ENCODE results near the gene KRTAP20-4.

KRTAP20-4 gene

DNA sequence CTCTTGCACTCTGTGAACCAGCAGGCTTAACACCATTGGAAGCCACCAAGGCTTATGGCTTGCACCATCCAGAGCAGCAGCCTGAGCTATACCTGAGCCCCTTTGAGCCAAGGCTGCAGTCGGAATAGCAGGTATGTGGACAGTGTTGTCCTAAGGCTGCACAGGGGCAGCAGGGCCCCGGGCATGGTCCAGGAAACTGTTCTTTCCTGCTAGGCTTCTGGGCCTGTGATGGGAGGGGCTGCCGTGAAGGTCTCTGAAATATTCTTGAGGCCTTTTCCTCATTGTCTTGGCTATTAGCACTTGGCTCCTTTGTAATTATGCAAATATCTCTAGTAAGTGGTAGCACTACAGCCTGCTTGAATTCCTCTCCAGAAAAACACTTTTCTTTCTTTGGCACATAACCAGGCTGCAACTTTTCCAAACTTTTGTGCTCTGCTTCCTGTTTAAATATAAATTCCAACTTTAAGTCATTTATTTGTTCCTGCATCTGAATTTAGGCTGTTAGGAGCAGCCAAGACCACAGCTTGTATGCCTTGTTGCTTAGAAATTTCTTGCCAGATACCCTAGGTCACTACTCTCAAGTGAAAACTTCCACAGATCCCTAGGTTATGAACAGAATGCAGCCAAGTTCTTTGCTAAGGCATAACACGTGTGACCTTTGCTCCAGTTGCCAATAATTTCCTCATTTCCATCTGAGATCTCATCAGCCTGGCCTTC is 5.2 kb downstream of the KRTAP20-4 start:
- H3K9ac ChIP-seq (ENCODE audit: low read length): no peak overlapping the region
- 0 out of 2 replicates have a peak, but pooled peaks cover 1% of the 10 kb centered on the region for H3K9me3 ChIP-seq (ENCODE audit: insufficient read depth, low read length)
- H3K4me2 ChIP-seq (ENCODE audit: low read length): no peak overlapping the region
- no peaks in the 10 kb centered on the region for H3K27me3 ChIP-seq (ENCODE audit: low read depth, low read length)
- no peak overlapping the region for H3K27ac ChIP-seq (ENCODE audit: low read length)
- H2AFZ ChIP-seq (ENCODE audit: low read depth, low read length): no peak overlapping the region
- no peaks in the 10 kb centered on the region for H4K20me1 ChIP-seq (ENCODE audit: insufficient read depth, low read length)
- no peak overlapping the region for H3K4me3 ChIP-seq (ENCODE audit: low read length)
- H3K79me2 ChIP-seq (ENCODE audit: low read length): no peaks in the 10 kb centered on the region
- H3K36me3 ChIP-seq (replicated peaks; ENCODE audit: low read depth, low read length): peaks cover 1% of the 10 kb centered on the region
- H3K4me1 ChIP-seq (ENCODE audit: low read length): peaks cover 2% of the 10 kb centered on the region
- TF ChIP-seq EZH2phosphoT487 (IDR thresholded peaks at IDR 0.05; ENCODE audit: low read depth): no peak

DNA sequence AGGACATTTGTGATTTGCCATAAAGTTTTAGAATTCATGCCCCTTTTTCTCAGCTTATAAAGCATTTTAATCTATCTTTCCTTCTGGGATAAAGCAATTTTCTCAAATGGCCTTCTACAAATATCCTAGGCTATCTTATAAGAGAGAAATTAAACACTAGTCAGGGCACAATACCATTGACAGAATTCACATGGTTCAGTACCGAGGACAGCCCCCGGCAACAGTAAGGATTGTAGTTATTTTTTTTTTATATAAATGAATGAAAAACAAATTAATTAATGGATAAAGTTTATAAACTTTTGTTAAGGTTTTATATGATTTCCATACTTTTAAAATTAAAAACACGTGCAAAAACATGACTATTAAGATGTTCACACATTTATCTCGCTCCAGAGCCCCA is 7.7 kb downstream of the KRTAP20-4 start:
- Histone ChIP-seq H3K4me1 (ENCODE audit: low read length) (no peaks in the 10 kb centered on the region), H3K27me3 (ENCODE audit: low read depth, low read length) (no peaks in the 10 kb centered on the region), H4K20me1 (ENCODE audit: insufficient read depth, low read length) (no peaks in the 10 kb centered on the region), H3K9ac (ENCODE audit: low read length) (no peak overlapping the region), H3K9me3 (ENCODE audit: insufficient read depth, low read length) (no peaks in the 10 kb centered on the region), H3K36me3 (replicated peaks; ENCODE audit: low read depth, low read length) (no peaks in the 10 kb centered on the region), H3K4me2 (ENCODE audit: low read length) (no peak overlapping the region), H3K4me3 (ENCODE audit: low read length) (no peak overlapping the region), H3K79me2 (ENCODE audit: low read length) (no peaks in the 10 kb centered on the region), H3K27ac (ENCODE audit: low read length) (no peak overlapping the region), H2AFZ (ENCODE audit: low read depth, low read length) (no peak overlapping the region)
- TF ChIP-seq EZH2phosphoT487 (IDR thresholded peaks at IDR 0.05; ENCODE audit: low read depth) (no peak), CTCF (IDR thresholded peaks at IDR 0.05; ENCODE audit: low read depth, low read length) (no peak)

DNA sequence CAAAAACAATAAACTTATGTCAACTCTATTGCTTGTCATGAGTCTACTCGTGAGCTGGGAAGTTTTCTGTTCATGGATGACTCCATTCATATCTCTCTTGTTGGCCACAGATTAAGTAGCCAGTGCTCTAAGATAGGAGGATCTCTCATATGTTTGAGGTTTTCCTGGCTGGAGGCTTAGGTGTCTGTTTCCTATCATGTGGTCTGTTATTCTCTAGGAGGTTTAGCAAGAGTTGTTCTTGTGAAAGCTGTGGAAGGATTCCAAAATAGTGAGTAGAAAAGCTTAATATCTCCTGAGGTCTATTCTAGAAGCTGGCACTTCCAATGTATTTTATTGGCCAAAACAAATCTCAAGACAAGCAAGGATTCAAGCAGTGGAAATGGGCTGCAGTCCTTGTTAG is 8.8 kb downstream of the KRTAP20-4 start:
- no peak overlapping the region for H3K27ac ChIP-seq (ENCODE audit: low read length)
- TF ChIP-seq CTCF (IDR thresholded peaks at IDR 0.05; ENCODE audit: low read depth, low read length): no peak
- TF ChIP-seq EZH2phosphoT487 (IDR thresholded peaks at IDR 0.05; ENCODE audit: low read depth): no peak

DNA sequence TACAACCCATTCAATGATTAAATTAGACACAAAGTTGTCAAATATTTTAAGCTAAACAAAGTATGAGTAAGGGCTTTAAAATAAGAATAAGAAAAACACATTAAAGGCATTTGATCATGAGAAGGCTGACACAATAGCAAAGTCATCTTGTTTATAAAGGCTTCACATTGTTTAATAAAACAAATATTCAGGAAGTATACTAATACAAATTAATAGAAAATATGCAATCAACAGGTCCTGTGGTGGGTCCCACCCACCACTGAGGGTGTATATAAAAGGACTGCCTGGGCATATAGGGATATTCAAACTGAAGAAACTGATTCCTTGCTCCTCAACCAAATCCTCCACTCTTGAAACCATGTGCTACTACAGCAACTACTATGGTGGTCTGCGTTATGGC is 14.5 kb downstream of the KRTAP20-4 start, which contains the start of gene KRTAP20-2:
TSS of gene KRTAP20-2 (plus strand) at position 301 of the 400 bp plus-strand sequence. CDS start at position 359, 58 bp downstream.
- H3K9ac ChIP-seq (ENCODE audit: low read length): no peak within 1 kb of the TSS
- no peak within 1 kb of the TSS for H3K4me2 ChIP-seq (ENCODE audit: low read length)
- TF ChIP-seq EZH2phosphoT487 (IDR thresholded peaks at IDR 0.05; ENCODE audit: low read depth): no peak
- TF ChIP-seq CTCF (IDR thresholded peaks at IDR 0.05; ENCODE audit: low read depth, low read length): no peak
- no peaks in the 10 kb centered on the region for H3K4me1 ChIP-seq (ENCODE audit: low read length)
- no peak within 1 kb of the TSS for H3K4me3 ChIP-seq (ENCODE audit: low read length)
- no peaks in the 10 kb centered on the region for H3K9me3 ChIP-seq (ENCODE audit: insufficient read depth, low read length)
- H3K79me2 ChIP-seq (ENCODE audit: low read length): no peaks in the 10 kb centered on the region
- H4K20me1 ChIP-seq (ENCODE audit: insufficient read depth, low read length): no peaks in the 10 kb centered on the region
- H2AFZ ChIP-seq (ENCODE audit: low read depth, low read length): no peak within 1 kb of the TSS
- no peak within 1 kb of the TSS for H3K27ac ChIP-seq (ENCODE audit: low read length)
- no peaks in the 10 kb centered on the region for H3K27me3 ChIP-seq (ENCODE audit: low read depth, low read length)
- H3K36me3 ChIP-seq (replicated peaks; ENCODE audit: low read depth, low read length): no peaks in the 10 kb centered on the region

More for the DNA sequence above, 8.8 kb downstream of the KRTAP20-4 start:
- Histone ChIP-seq H3K4me3 (ENCODE audit: low read length) (no peak overlapping the region), H2AFZ (ENCODE audit: low read depth, low read length) (no peak overlapping the region; the same call in 1 of the 2 replicates), H3K4me2 (ENCODE audit: low read length) (no peak overlapping the region), H3K27me3 (ENCODE audit: low read depth, low read length) (no peaks in the 10 kb centered on the region), H3K79me2 (ENCODE audit: low read length) (no peaks in the 10 kb centered on the region), H3K9me3 (ENCODE audit: insufficient read depth, low read length) (no peaks in the 10 kb centered on the region), H3K9ac (ENCODE audit: low read length) (no peak overlapping the region), H4K20me1 (ENCODE audit: insufficient read depth, low read length) (no peaks in the 10 kb centered on the region), H3K4me1 (ENCODE audit: low read length) (no peaks in the 10 kb centered on the region), H3K36me3 (replicated peaks; ENCODE audit: low read depth, low read length) (no peaks in the 10 kb centered on the region)

All from OCI-LY3 (cell line).